K562 (cell line): Measurements from ENCODE around the gene KCNT1. TPM values are rescaled to one million over a fixed set of nuclear protein-coding genes. Genes with fewer than 3 reads are reported as not detected.

ENCODE experiments used
- ATAC-seq: fragments of 200-7000 bp; cut with Tn5 transposase; 3 replicates; pipeline ENCODE4 v1.9.1; 2020; ENCODE audit warnings: moderate library complexity
- BruUV-seq: library from RNA; stranded (reverse); fragments of 400-500 nt; replicated peaks from 2 replicates; lab custom pipeline; 2021; lab: Mats Ljungman, UMichigan
- CTCF ChIA-PET: fragments of 300-600 bp; formaldehyde crosslinking; extraction: SDS; loops from one replicate; lab custom pipeline; 2021; ENCODE audit warnings: low intra/inter-chr PET ratio; lab: Yijun Ruan, JAX
- POLR2A ChIA-PET: fragments of 300-600, 350-650 bp; sonication (Branson Sonifier 250); formaldehyde crosslinking; extraction: SDS; loops from one replicate; lab custom pipeline; 2021; ENCODE audit warnings: antibody characterized with exemption, inconsistent platforms; lab: Yijun Ruan, JAX
- DNase-seq, 4 experiments: peaks; one replicate each; pipeline versions ENCODE4 v3.0.0 to v3.0.0-alpha.2; 2011 to 2018; ENCODE audit warnings: low spot score in 3 of 4, mixed read lengths in 3 of 4; ENCODE audit errors: extremely low read depth in 1 of 4
- FAIRE-seq: peaks from 2 replicates; lab custom pipeline; 2011; peaks lifted over from hg19 to GRCh38; lab: Jason Lieb, UNC
- H2AFZ ChIP-seq: 2 replicates; pipeline ENCODE4 v1.6.0; 2011; ENCODE audit warnings: low read depth, low read length, control low read depth, inconsistent platforms
- H3K27ac ChIP-seq: fragments of 200-600 bp; 3 replicates; pipeline ENCODE4 v1.8.0; 2011; ENCODE audit warnings: low read depth, mild to moderate bottlenecking, control low read depth, inconsistent platforms, low read length, moderate library complexity, mixed read lengths; ENCODE audit errors: extremely low read depth
- H3K27me3 ChIP-seq, 2 experiments: fragments of 300-600 bp in 1 of 2; 2 replicates in 1 of 2; 3 replicates in 1 of 2; pipeline versions ENCODE4 v1.6.0 to v1.8.0; 2011; ENCODE audit warnings: inconsistent platforms in 2 of 2, low read length in 2 of 2, mild to moderate bottlenecking in 1 of 2, mixed read lengths in 1 of 2, moderate library complexity in 1 of 2; ENCODE audit not compliant: control insufficient read depth in 2 of 2, insufficient read depth in 2 of 2
- H3K36me3 ChIP-seq: fragments of 300-600 bp; 3 replicates; pipeline ENCODE4 v1.8.0; 2011; ENCODE audit warnings: mild to moderate bottlenecking, low read length, inconsistent platforms; ENCODE audit not compliant: control insufficient read depth, insufficient read depth
- H3K4me1 ChIP-seq, 2 experiments: fragments of 200-600 bp in 1 of 2; replicated peaks in 1 of 2; 2 replicates in 1 of 2; 3 replicates in 1 of 2; pipeline versions ENCODE4 v1.5.1 to v1.8.0; 2011; ENCODE audit warnings: inconsistent platforms in 2 of 2, low read length in 2 of 2, mild to moderate bottlenecking in 1 of 2, mixed read lengths in 1 of 2, moderate library complexity in 1 of 2; ENCODE audit not compliant: control insufficient read depth in 2 of 2, insufficient read depth in 2 of 2
- H3K4me2 ChIP-seq: 2 replicates; pipeline ENCODE4 v1.6.1; 2011; ENCODE audit warnings: low read length, control low read depth, inconsistent platforms, mixed read lengths; ENCODE audit not compliant: insufficient read depth
- H3K4me3 ChIP-seq: fragments of 200-600 bp; sonication (generic), shearing (Covaris generic); 2 replicates; pipeline ENCODE4 v1.5.1; 2016; ENCODE audit warnings: control low read depth, inconsistent platforms
- H3K79me2 ChIP-seq: fragments of 200-600 bp; 3 replicates; pipeline ENCODE4 v1.8.0; 2011; ENCODE audit warnings: low read length, inconsistent platforms; ENCODE audit not compliant: control insufficient read depth, insufficient read depth
- H3K9ac ChIP-seq, 2 experiments: 2 replicates each; pipeline versions ENCODE4 v1.6.0 to v1.6.1; 2011; ENCODE audit warnings: low read depth in 2 of 2, low read length in 2 of 2, control low read depth in 1 of 2, inconsistent platforms in 1 of 2, mild to moderate bottlenecking in 1 of 2, mixed read lengths in 1 of 2; ENCODE audit not compliant: insufficient read depth in 1 of 2
- H3K9me1 ChIP-seq: one replicate; pipeline ENCODE4 v1.6.0; 2011; ENCODE audit warnings: inconsistent platforms, mild to moderate bottlenecking, low read length, moderate library complexity; ENCODE audit not compliant: control insufficient read depth, insufficient read depth
- H3K9me3 ChIP-seq: replicated peaks from 2 replicates; pipeline ENCODE4 v1.5.1; 2011; ENCODE audit warnings: low read depth, low read length, inconsistent platforms; ENCODE audit not compliant: control insufficient read depth, insufficient read depth
- H4K20me1 ChIP-seq: replicated peaks from 2 replicates; pipeline ENCODE4 v1.6.1; 2011; ENCODE audit warnings: low read length, inconsistent platforms, mixed read lengths; ENCODE audit not compliant: control insufficient read depth, insufficient read depth
- CBFA2T3 ChIP-seq: fragments of 450-650 bp; IDR thresholded peaks from 2 replicates; pipeline ENCODE4 v1.6.1; 2017
- GTF2F1 ChIP-seq: IDR thresholded peaks from 2 replicates; pipeline ENCODE4 v1.6.1; 2011; ENCODE audit warnings: low read depth, low read length, improper control_type of control experiment
- HOXB6 ChIP-seq: fragments of 250-450 bp; sonication (Bioruptor Pico); IDR thresholded peaks from 2 replicates; pipeline ENCODE4 v1.5.1; 2022; ENCODE audit warnings: mild to moderate bottlenecking, borderline replicate concordance
- KLF13 ChIP-seq: fragments of 450-650 bp; IDR thresholded peaks from 2 replicates; pipeline ENCODE4 v1.6.1; 2016; ENCODE audit warnings: missing genetic modification characterization, low read depth, mild to moderate bottlenecking, missing compliant biosample characterization, moderate library complexity, borderline replicate concordance
- MAFK ChIP-seq: IDR thresholded peaks from 2 replicates; pipeline ENCODE4 v1.6.1; 2011; ENCODE audit warnings: low read length, improper control_type of control experiment
- MBD2 ChIP-seq: sonication (generic); IDR thresholded peaks from 2 replicates; pipeline ENCODE4 v1.6.1; 2016; ENCODE audit warnings: low read depth, borderline replicate concordance
- NFIC ChIP-seq: fragments of 450-650 bp; IDR thresholded peaks from 2 replicates; pipeline ENCODE4 v1.6.1; 2017; ENCODE audit warnings: mild to moderate bottlenecking, inconsistent platforms
- POLR2B ChIP-seq: fragments of 450-650 bp; IDR thresholded peaks from 2 replicates; pipeline ENCODE4 v1.6.1; 2018; ENCODE audit warnings: low read depth; ENCODE audit not compliant: partially characterized antibody
- RREB1 ChIP-seq: fragments of 250-450 bp; sonication (Bioruptor Pico); IDR thresholded peaks from 2 replicates; pipeline ENCODE4 v1.4.0; 2020
- ZNF274 ChIP-seq: IDR thresholded peaks from 2 replicates; pipeline ENCODE4 v1.6.1; 2011; ENCODE audit warnings: low read depth, mild to moderate bottlenecking, low read length, moderate library complexity, borderline replicate concordance
- ZSCAN32 ChIP-seq: fragments of 450-650 bp; formaldehyde crosslinking; IDR thresholded peaks from 2 replicates; pipeline ENCODE4 v1.4.0; 2020; ENCODE audit warnings: mild to moderate bottlenecking, moderate library complexity
- WGBS: fragments of 100-300 bp; shearing (Covaris generic); methylation state at CpG from one replicate; pipeline ENCODE4 v1.1.6; 2016; ENCODE audit warnings: low coverage, mixed read lengths; ENCODE audit not compliant: insufficient coverage; ENCODE audit errors: missing lambda C conversion rate; 5-methylcytosine and 5-hydroxymethylcytosine counted together
- in situ Hi-C: fragments of 300-500 bp; cut with MboI; formaldehyde crosslinking; loops from 4 replicates; pipeline ENCODE4 v1.15.0; 2018; ENCODE audit warnings: inconsistent platforms, mixed read lengths
- intact Hi-C: fragments of 100-400 bp; cut with micrococcal nuclease; formaldehyde crosslinking; loops from 2 replicates; pipeline ENCODE4 v1.14.2; 2022
- polyA plus RNA-seq, 8 experiments: library from polyadenylated mRNA; depleted of rRNA in 4 of 8; stranded (reverse) in 5 of 8; unstranded in 3 of 8; fragments of >200 nt; fragmentation: Nextera tagmentation in 2 of 8; fragmentation: Illumina TruSeq in 1 of 8; extraction: Ambion mirVana in 2 of 8; extraction: Trizol in 1 of 8; gene quantifications; 2 replicates each; pipeline versions ENCODE4 v1.2.1 to v1.2.3, GENCODE V29; 2011 to 2014; ENCODE audit warnings: inconsistent platforms in 1 of 8, missing spikeins in 1 of 8
- total RNA-seq, 7 experiments: library from RNA; depleted of rRNA in 6 of 7; stranded (reverse); fragments of >200 nt in 6 of 7; fragmentation: Illumina TruSeq in 2 of 7; extraction: Trizol in 2 of 7; gene quantifications; 2 replicates each; pipeline versions ENCODE4 v1.2.1 to v1.2.3, GENCODE V29; 2011 to 2021; ENCODE audit warnings: low replicate concordance in 1 of 7

Gene KCNT1
- total and polyA plus RNA-seq, 9 of the 15 experiments (the other 6 are each of a cell fraction or from before 2014, with no cell fraction given) = 0.05 TPM; not detected in 8

- Histone ChIP-seq H3K9me1 (peaks cover 6% of the 10 kb centered on the region), H3K27me3 (peaks cover 3 to 68% of the 10 kb centered on the region in 2 experiments; a peak in 3 of 5 replicates), H4K20me1 (peaks cover 13% of the 10 kb centered on the region), H3K27ac (no peak overlapping the region), H2AFZ (no peak overlapping the region), H3K9ac (no peak overlapping the region), H3K4me1 (peaks cover 0 to 44% of the 10 kb centered on the region in 2 experiments; a peak in 2 of 5 replicates), H3K79me2 (no peaks in the 10 kb centered on the region)
- CTCF ChIA-PET = no interaction called here
- intact Hi-C loops = no loop called here
- 21% methylated on average over 12 of the region's 13 CpGs for WGBS
- BruUV-seq = no TSS peak
- ATAC-seq (no peak), DNase-seq (no peak), FAIRE-seq (no peak)
- no peak for TF ChIP-seq ZSCAN32 (CRISPR knock-in tag)
- TF ChIP-seq MBD2 = no peak
- TF ChIP-seq NFIC = no peak
- TF ChIP-seq KLF13 (tag) = no peak
- no peak for TF ChIP-seq RREB1 (CRISPR knock-in tag)
- TF ChIP-seq ZNF274 = no peak
- no peak for TF ChIP-seq POLR2B
- no peak for TF ChIP-seq GTF2F1
- no peak for TF ChIP-seq CBFA2T3
- TF ChIP-seq MAFK = no peak
- TF ChIP-seq HOXB6 = no peak
- TF ChIP-seq, all 486 proteins: peak for 0
- H3K36me3 ChIP-seq = no peaks in the 10 kb centered on the region
- in situ Hi-C loops = no loop called here
- H3K4me2 ChIP-seq = no peak overlapping the region
- H3K4me3 ChIP-seq = no peak overlapping the region
- POLR2A ChIA-PET = interaction anchor here (0.7 kb wide), 1 partner anchor 19 kb away, joined by 3 read pairs; no protein-coding TSS in a partner anchor
- no peaks in the 10 kb centered on the region for H3K9me3 ChIP-seq
These were observed 70.2 kb downstream of the KCNT1 start for GRCh38 chr9:135772056-135772646.
